ENCODE data around the gene C1orf174.
A peak's percentile ranks its signal among the peaks of the same experiment; 100 is the strongest.

The C1orf174 gene

GRCh38 chr1:3910049-3910731 lies 10.1 kb upstream of the C1orf174 start:
- Mint-ChIP-seq H3K4me1 (ENCODE audit: low read depth in 2 of 2) (peaks cover 5 to 7% of the 10 kb centered on the region in 2 donors), H3K9me3 (no peaks in the 10 kb centered on the region), H3K27me3 (peaks cover 0 to 26% of the 10 kb centered on the region in 2 donors), H3K36me3 (ENCODE audit: insufficient read depth) (peaks cover 2% of the 10 kb centered on the region), H3K27ac (no peak overlapping the region), H3K4me3 (no peak overlapping the region)
- ATAC-seq (replicated peaks) (no peak), DNase-seq (no peak)

- no peak for ATAC-seq (replicated peaks)
- peaks cover 0 to 26% of the 10 kb centered on the region in 2 donors for H3K27me3 Mint-ChIP-seq
- H3K4me1 Mint-ChIP-seq (ENCODE audit: low read depth in 2 of 2): peaks cover 5 to 7% of the 10 kb centered on the region in 2 donors
- no peak overlapping the region for H3K27ac Mint-ChIP-seq
- H3K36me3 Mint-ChIP-seq (ENCODE audit: insufficient read depth): peaks cover 2% of the 10 kb centered on the region
- no peak for DNase-seq
- no peak overlapping the region for H3K4me3 Mint-ChIP-seq
- H3K9me3 Mint-ChIP-seq: no peaks in the 10 kb centered on the region
These were observed 9.5 kb upstream of the C1orf174 start for GRCh38 chr1:3909615-3910014.

GRCh38 chr1:3908886-3909517 lies 8.9 kb upstream of the C1orf174 start:
- ATAC-seq (replicated peaks): no peak
- no peaks in the 10 kb centered on the region for H3K9me3 Mint-ChIP-seq
- peaks cover 5 to 7% of the 10 kb centered on the region in 2 donors for H3K4me1 Mint-ChIP-seq (ENCODE audit: low read depth in 2 of 2)
- no peak overlapping the region for H3K27ac Mint-ChIP-seq
- peaks cover 0 to 26% of the 10 kb centered on the region in 2 donors for H3K27me3 Mint-ChIP-seq
- no peak for DNase-seq
- peaks cover 2% of the 10 kb centered on the region for H3K36me3 Mint-ChIP-seq (ENCODE audit: insufficient read depth)
- H3K4me3 Mint-ChIP-seq: no peak overlapping the region

GRCh38 chr1:3907621-3908165 lies 7.6 kb upstream of the C1orf174 start:
- ATAC-seq (replicated peaks): no peak

GRCh38 chr1:3907031-3907534 lies 7.0 kb upstream of the C1orf174 start:
- Mint-ChIP-seq H3K27ac (no peak overlapping the region), H3K4me3 (no peak overlapping the region), H3K9me3 (no peaks in the 10 kb centered on the region), H3K4me1 (ENCODE audit: low read depth in 2 of 2) (peaks cover 18 to 22% of the 10 kb centered on the region in 2 donors), H3K27me3 (peaks cover 0 to 26% of the 10 kb centered on the region in 2 donors), H3K36me3 (ENCODE audit: insufficient read depth) (peaks cover 2% of the 10 kb centered on the region)
- no peak for ATAC-seq (replicated peaks)
- DNase-seq: no peak

More at GRCh38 chr1:3907621-3908165, 7.6 kb upstream of the C1orf174 start:
- Mint-ChIP-seq H3K27ac (no peak overlapping the region), H3K36me3 (ENCODE audit: insufficient read depth) (peaks cover 2% of the 10 kb centered on the region), H3K27me3 (peaks cover 0 to 26% of the 10 kb centered on the region in 2 donors), H3K4me1 (ENCODE audit: low read depth in 2 of 2) (peaks cover 15 to 17% of the 10 kb centered on the region in 2 donors), H3K4me3 (no peak overlapping the region), H3K9me3 (no peaks in the 10 kb centered on the region)
- DNase-seq: no peak

GRCh38 chr1:3906672-3907020 lies 6.6 kb upstream of the C1orf174 start:
- no peaks in the 10 kb centered on the region for H3K9me3 Mint-ChIP-seq
- H3K36me3 Mint-ChIP-seq (ENCODE audit: insufficient read depth): peaks cover 2% of the 10 kb centered on the region
- DNase-seq: no peak
- H3K4me1 Mint-ChIP-seq (ENCODE audit: low read depth in 2 of 2): peaks cover 17 to 22% of the 10 kb centered on the region in 2 donors
- H3K27ac Mint-ChIP-seq: no peak overlapping the region
- ATAC-seq (replicated peaks): no peak
- H3K4me3 Mint-ChIP-seq: no peak overlapping the region
- H3K27me3 Mint-ChIP-seq: peaks cover 0 to 22% of the 10 kb centered on the region in 2 donors

- H3K27ac Mint-ChIP-seq: no peak overlapping the region
These were observed 6.0 kb upstream of the C1orf174 start for GRCh38 chr1:3905953-3906671.

GRCh38 chr1:3905266-3905952 lies 5.3 kb upstream of the C1orf174 start:
- Mint-ChIP-seq H3K4me1 (ENCODE audit: low read depth in 2 of 2) (peaks cover 15 to 17% of the 10 kb centered on the region in 2 donors), H3K9me3 (no peaks in the 10 kb centered on the region), H3K27ac (peak overlapping the region in 1 of 2 donors; percentile 68), H3K36me3 (ENCODE audit: insufficient read depth) (peaks cover 5% of the 10 kb centered on the region), H3K4me3 (no peak overlapping the region), H3K27me3 (peaks cover 0 to 10% of the 10 kb centered on the region in 2 donors)
- DNase-seq: no peak
- no peak for ATAC-seq (replicated peaks)

More at GRCh38 chr1:3905953-3906671, 6.0 kb upstream of the C1orf174 start:
- Mint-ChIP-seq H3K9me3 (no peaks in the 10 kb centered on the region), H3K4me3 (no peak overlapping the region), H3K4me1 (ENCODE audit: low read depth in 2 of 2) (peaks cover 17 to 21% of the 10 kb centered on the region in 2 donors), H3K27me3 (peaks cover 0 to 17% of the 10 kb centered on the region in 2 donors), H3K36me3 (ENCODE audit: insufficient read depth) (peaks cover 2% of the 10 kb centered on the region)
- ATAC-seq (replicated peaks): no peak
- DNase-seq: no peak

- H3K4me3 Mint-ChIP-seq: no peak overlapping the region
- DNase-seq (no peak), ATAC-seq (replicated peaks) (no peak)
- H3K9me3 Mint-ChIP-seq: no peaks in the 10 kb centered on the region
- H3K27ac Mint-ChIP-seq: peak overlapping the region in 1 of 2 donors; percentile 68
- H3K27me3 Mint-ChIP-seq: peaks cover 0 to 4% of the 10 kb centered on the region in 2 donors
- peaks cover 7% of the 10 kb centered on the region for H3K36me3 Mint-ChIP-seq (ENCODE audit: insufficient read depth)
- H3K4me1 Mint-ChIP-seq (ENCODE audit: low read depth in 2 of 2): peaks cover 17 to 20% of the 10 kb centered on the region in 2 donors
These were observed 4.7 kb upstream of the C1orf174 start for GRCh38 chr1:3904843-3905185.

GRCh38 chr1:3904006-3904842 lies 4.2 kb upstream of the C1orf174 start:
- H3K27ac Mint-ChIP-seq: peak overlapping the region; percentile 69 to 92
- ATAC-seq (replicated peaks) (no peak), DNase-seq (no peak)
- H3K4me1 Mint-ChIP-seq (ENCODE audit: low read depth in 2 of 2): peaks cover 19 to 20% of the 10 kb centered on the region in 2 donors
- H3K9me3 Mint-ChIP-seq: no peaks in the 10 kb centered on the region
- peak overlapping the region in 1 of 2 donors; percentile 97 for H3K4me3 Mint-ChIP-seq
- H3K27me3 Mint-ChIP-seq: no peaks in the 10 kb centered on the region
- H3K36me3 Mint-ChIP-seq (ENCODE audit: insufficient read depth): peaks cover 8% of the 10 kb centered on the region

GRCh38 chr1:3903141-3904005 lies 3.3 kb upstream of the C1orf174 start:
- no peak for DNase-seq
- Mint-ChIP-seq H3K27ac (peak overlapping the region; percentile 69 to 92), H3K27me3 (no peaks in the 10 kb centered on the region), H3K4me1 (ENCODE audit: low read depth in 2 of 2) (peaks cover 23 to 28% of the 10 kb centered on the region in 2 donors), H3K36me3 (ENCODE audit: insufficient read depth) (peaks cover 9% of the 10 kb centered on the region), H3K9me3 (peaks cover 0 to 1% of the 10 kb centered on the region in 2 donors), H3K4me3 (peak overlapping the region; percentile 84 to 97)
- no peak for ATAC-seq (replicated peaks)

Data from effector memory CD8-positive, alpha-beta T cell (primary cell).